GM23338 (cell line): ENCODE data around the gene NUBPL.

Experiments used
- CREB1 ChIP-seq: fragments of 250-450 bp; sonication (Bioruptor Pico); IDR thresholded peaks from 2 replicates; pipeline ENCODE4 v1.5.0; 2020; ENCODE audit warnings: low read depth, mild to moderate bottlenecking, moderate library complexity
- POLR2AphosphoS5 ChIP-seq: IDR thresholded peaks from 2 replicates; pipeline ENCODE4 v1.6.1; 2016; ENCODE audit warnings: antibody characterized with exemption, low read depth
- TF ChIP-seq, protein P1 (sequence below), 2 experiments: fragments of 200-600 bp in 1 of 2; sonication (generic) in 1 of 2; conservative IDR thresholded peaks; 2 replicates each; pipeline versions ENCODE4 v1.5.1 to v1.6.1; 2016 to 2017; ENCODE audit warnings: antibody characterized with exemption in 2 of 2, low read depth in 2 of 2, mild to moderate bottlenecking in 2 of 2, moderate library complexity in 1 of 2
- TF ChIP-seq, protein P2 (sequence below): IDR thresholded peaks from one replicate; pipeline ENCODE4 v1.6.1; 2018; ENCODE audit warnings: antibody characterized with exemption; ENCODE audit not compliant: unreplicated experiment

DNA sequence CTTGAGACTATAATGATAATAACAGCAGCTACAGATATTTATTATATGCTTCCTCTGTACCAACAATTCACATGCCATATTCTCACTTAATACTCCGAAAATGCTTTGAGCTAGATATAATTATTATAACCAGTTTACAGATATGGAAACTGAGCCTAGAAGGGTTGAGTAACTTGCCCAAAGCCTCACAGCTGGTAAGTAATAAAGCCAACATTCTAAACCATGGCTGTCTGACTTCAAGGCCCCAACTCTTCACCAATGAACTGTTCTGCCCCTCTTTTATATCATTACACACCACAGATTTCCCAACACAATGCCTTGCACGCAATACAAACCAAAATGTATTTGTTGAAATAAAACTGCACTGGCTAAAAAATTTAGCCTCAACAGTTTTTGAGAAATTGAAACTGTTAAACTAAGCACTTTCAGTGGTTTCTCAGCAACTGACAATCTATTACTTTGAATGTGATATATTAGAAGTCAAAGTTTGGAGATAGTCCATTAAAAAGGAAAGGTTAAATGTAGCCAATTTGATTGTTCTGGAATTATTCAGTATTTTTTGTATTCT lies 293.4 kb downstream of the NUBPL start:
- TF ChIP-seq POLR2AphosphoS5, result no peak
- TF ChIP-seq, protein P1, sequence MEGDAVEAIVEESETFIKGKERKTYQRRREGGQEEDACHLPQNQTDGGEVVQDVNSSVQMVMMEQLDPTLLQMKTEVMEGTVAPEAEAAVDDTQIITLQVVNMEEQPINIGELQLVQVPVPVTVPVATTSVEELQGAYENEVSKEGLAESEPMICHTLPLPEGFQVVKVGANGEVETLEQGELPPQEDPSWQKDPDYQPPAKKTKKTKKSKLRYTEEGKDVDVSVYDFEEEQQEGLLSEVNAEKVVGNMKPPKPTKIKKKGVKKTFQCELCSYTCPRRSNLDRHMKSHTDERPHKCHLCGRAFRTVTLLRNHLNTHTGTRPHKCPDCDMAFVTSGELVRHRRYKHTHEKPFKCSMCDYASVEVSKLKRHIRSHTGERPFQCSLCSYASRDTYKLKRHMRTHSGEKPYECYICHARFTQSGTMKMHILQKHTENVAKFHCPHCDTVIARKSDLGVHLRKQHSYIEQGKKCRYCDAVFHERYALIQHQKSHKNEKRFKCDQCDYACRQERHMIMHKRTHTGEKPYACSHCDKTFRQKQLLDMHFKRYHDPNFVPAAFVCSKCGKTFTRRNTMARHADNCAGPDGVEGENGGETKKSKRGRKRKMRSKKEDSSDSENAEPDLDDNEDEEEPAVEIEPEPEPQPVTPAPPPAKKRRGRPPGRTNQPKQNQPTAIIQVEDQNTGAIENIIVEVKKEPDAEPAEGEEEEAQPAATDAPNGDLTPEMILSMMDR (conservative IDR thresholded peaks at IDR 0.05; ENCODE audit: low read depth in 2 of 2), result no peak
- TF ChIP-seq, protein P2, sequence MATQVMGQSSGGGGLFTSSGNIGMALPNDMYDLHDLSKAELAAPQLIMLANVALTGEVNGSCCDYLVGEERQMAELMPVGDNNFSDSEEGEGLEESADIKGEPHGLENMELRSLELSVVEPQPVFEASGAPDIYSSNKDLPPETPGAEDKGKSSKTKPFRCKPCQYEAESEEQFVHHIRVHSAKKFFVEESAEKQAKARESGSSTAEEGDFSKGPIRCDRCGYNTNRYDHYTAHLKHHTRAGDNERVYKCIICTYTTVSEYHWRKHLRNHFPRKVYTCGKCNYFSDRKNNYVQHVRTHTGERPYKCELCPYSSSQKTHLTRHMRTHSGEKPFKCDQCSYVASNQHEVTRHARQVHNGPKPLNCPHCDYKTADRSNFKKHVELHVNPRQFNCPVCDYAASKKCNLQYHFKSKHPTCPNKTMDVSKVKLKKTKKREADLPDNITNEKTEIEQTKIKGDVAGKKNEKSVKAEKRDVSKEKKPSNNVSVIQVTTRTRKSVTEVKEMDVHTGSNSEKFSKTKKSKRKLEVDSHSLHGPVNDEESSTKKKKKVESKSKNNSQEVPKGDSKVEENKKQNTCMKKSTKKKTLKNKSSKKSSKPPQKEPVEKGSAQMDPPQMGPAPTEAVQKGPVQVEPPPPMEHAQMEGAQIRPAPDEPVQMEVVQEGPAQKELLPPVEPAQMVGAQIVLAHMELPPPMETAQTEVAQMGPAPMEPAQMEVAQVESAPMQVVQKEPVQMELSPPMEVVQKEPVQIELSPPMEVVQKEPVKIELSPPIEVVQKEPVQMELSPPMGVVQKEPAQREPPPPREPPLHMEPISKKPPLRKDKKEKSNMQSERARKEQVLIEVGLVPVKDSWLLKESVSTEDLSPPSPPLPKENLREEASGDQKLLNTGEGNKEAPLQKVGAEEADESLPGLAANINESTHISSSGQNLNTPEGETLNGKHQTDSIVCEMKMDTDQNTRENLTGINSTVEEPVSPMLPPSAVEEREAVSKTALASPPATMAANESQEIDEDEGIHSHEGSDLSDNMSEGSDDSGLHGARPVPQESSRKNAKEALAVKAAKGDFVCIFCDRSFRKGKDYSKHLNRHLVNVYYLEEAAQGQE, result no peak
- TF ChIP-seq CREB1 (CRISPR knock-in tag), result no peak
